Calu3 (cell line): ENCODE measurements around the gene FCSK. TPM values are rescaled to one million over a fixed set of nuclear protein-coding genes. Genes with fewer than 3 reads are reported as not detected.
"Not testable (repeated sequence)": the region's sequence is repeated elsewhere in the genome, so short reads cannot be mapped to it uniquely, and the experiment has no call there.

ENCODE experiments used
- BruUV-seq: library from RNA; stranded (reverse); fragments of 400-500 nt; replicated peaks from 2 replicates; lab custom pipeline; 2021; lab: Mats Ljungman, UMichigan
- CTCF ChIA-PET: fragments of 300-600 bp; sonication (Branson Sonifier 250); formaldehyde crosslinking; loops from one replicate; lab custom pipeline; 2022; ENCODE audit warnings: antibody characterized with exemption; lab: Charles Lee
- DNase-seq: peaks from one replicate; pipeline ENCODE4 v3.0.0; 2022
- H3K27ac Mint-ChIP-seq: one replicate; pipeline ENCODE4 v1.8.0; 2022; ENCODE audit warnings: mixed read lengths; ENCODE audit not compliant: unreplicated experiment
- H3K27me3 Mint-ChIP-seq: one replicate; pipeline ENCODE4 v1.8.0; 2022; ENCODE audit warnings: mixed read lengths; ENCODE audit not compliant: unreplicated experiment
- H3K36me3 Mint-ChIP-seq: one replicate; pipeline ENCODE4 v1.8.0; 2022; ENCODE audit warnings: mild to moderate bottlenecking, moderate library complexity, mixed read lengths; ENCODE audit not compliant: insufficient read depth, unreplicated experiment
- H3K4me1 Mint-ChIP-seq: one replicate; pipeline ENCODE4 v1.8.0; 2022; ENCODE audit warnings: mild to moderate bottlenecking, low read depth, mixed read lengths; ENCODE audit not compliant: unreplicated experiment
- H3K4me3 Mint-ChIP-seq: one replicate; pipeline ENCODE4 v1.8.0; 2022; ENCODE audit warnings: mild to moderate bottlenecking, low read depth, moderate library complexity, mixed read lengths; ENCODE audit not compliant: unreplicated experiment
- H3K9me3 Mint-ChIP-seq: one replicate; pipeline ENCODE4 v1.8.0; 2022; ENCODE audit warnings: low read depth, mixed read lengths; ENCODE audit not compliant: unreplicated experiment
- CTCF ChIP-seq: fragments of 200-600 bp; IDR thresholded peaks from one replicate; pipeline ENCODE4 v1.8.0; 2022; ENCODE audit warnings: antibody characterized with exemption; ENCODE audit not compliant: unreplicated experiment
- intact Hi-C: fragments of 100-400 bp; cut with micrococcal nuclease; formaldehyde crosslinking; loops from one replicate; pipeline ENCODE4 v1.10.0; 2022; ENCODE audit not compliant: unreplicated experiment
- total RNA-seq: library from RNA; stranded (reverse); gene quantifications from 2 replicates; pipeline ENCODE4 v1.2.3, GENCODE V29; 2022

The FCSK gene
- total RNA-seq, 1 experiment from 2014 or later = 27.6 TPM

DNA sequence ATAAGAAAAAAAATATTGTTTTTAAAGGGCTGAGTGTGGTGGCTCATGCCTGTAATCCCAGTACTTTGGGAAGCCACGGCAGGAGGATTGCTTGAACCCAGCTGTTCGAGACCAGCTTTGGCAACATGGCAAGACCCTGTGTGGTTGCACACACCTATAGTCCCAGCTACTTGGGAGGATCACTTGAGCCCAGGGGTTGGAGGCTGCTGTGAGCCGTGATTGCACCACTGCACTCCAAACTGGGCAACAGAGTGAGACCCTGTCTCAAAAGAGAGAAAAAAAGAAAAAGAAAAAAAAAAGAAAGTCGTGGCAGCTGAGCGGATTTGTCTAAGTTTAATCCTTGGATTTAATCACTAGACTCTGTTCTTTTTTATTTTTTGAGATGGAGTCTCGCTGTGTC lies 6.3 kb upstream of the FCSK start:
- H3K27ac Mint-ChIP-seq = no peak overlapping the region
- H3K27me3 Mint-ChIP-seq = no peaks in the 10 kb centered on the region
- no peaks in the 10 kb centered on the region for H3K36me3 Mint-ChIP-seq
- no peak for DNase-seq
- H3K4me1 Mint-ChIP-seq = peaks cover 14% of the 10 kb centered on the region
- no peak overlapping the region for H3K4me3 Mint-ChIP-seq
- BruUV-seq = no TSS peak
- no peak for TF ChIP-seq CTCF
- H3K9me3 Mint-ChIP-seq = no peaks in the 10 kb centered on the region
- intact Hi-C loops = no loop called here
- CTCF ChIA-PET = no interaction called here

GRCh38 chr16:70450142-70451003 lies 4.0 kb upstream of the FCSK start:
- H3K27ac Mint-ChIP-seq, H3K27me3 Mint-ChIP-seq, H3K9me3 Mint-ChIP-seq, BruUV-seq, H3K4me3 Mint-ChIP-seq, DNase-seq, intact Hi-C loops: not testable (repeated sequence)
- Mint-ChIP-seq H3K36me3 (peaks cover 17% of the 10 kb centered on the region), H3K4me1 (peaks cover 17% of the 10 kb centered on the region)
- CTCF ChIA-PET = interaction anchor here (1.3 kb wide), 1 partner anchor 70 kb away, joined by 6 read pairs; no protein-coding TSS in a partner anchor

DNA sequence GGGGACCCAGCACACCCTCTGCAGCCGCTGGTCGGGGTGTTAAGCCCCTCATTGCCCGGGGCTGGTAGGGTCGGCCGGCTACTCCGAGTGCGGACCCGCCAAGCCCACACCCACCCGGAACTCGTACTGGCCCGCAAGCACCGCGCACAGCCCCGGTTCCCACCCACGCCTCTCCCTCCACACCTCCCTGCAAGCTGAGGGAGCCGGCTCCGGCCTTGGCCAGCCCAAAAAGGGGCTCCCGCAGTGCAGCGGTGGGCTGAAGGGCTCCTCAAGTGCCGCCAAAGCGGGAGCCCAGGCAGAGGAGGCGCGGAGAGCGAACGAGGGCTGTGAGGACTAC lies 3.4 kb upstream of the FCSK start:
- peaks cover 17% of the 10 kb centered on the region for H3K4me1 Mint-ChIP-seq
- H3K9me3 Mint-ChIP-seq, H3K27me3 Mint-ChIP-seq, H3K4me3 Mint-ChIP-seq, H3K27ac Mint-ChIP-seq, BruUV-seq, DNase-seq, intact Hi-C loops: not testable (repeated sequence)
- CTCF ChIA-PET = interaction anchor here (0.9 to 1.0 kb wide), 2 partner anchors 20 to 105 kb away, joined by 3 to 9 read pairs; partner anchors contain the start of gene DDX19A
- H3K36me3 Mint-ChIP-seq = peaks cover 17% of the 10 kb centered on the region

- no peaks in the 10 kb centered on the region for H3K27me3 Mint-ChIP-seq
- H3K36me3 Mint-ChIP-seq = peaks cover 17% of the 10 kb centered on the region
- no peak for DNase-seq
- no TSS peak for BruUV-seq
- H3K9me3 Mint-ChIP-seq = no peaks in the 10 kb centered on the region
- H3K4me3 Mint-ChIP-seq = peak overlapping the region; percentile 99
- no peak for TF ChIP-seq CTCF
- H3K27ac Mint-ChIP-seq = peak overlapping the region; percentile 70
- CTCF ChIA-PET = interaction anchor here (0.5 to 2.3 kb wide), 4 partner anchors 14 to 92 kb away, joined by 3 to 11 read pairs (median 5); partner anchors contain the start of gene ST3GAL2
- intact Hi-C loops = loop anchor here (1.0 kb wide), 1 partner anchor 25 kb away; no protein-coding TSS in a partner anchor
- H3K4me1 Mint-ChIP-seq = peaks cover 9% of the 10 kb centered on the region
Observed at GRCh38 chr16:70453117-70453891, 1.1 kb upstream of the FCSK start.

DNA sequence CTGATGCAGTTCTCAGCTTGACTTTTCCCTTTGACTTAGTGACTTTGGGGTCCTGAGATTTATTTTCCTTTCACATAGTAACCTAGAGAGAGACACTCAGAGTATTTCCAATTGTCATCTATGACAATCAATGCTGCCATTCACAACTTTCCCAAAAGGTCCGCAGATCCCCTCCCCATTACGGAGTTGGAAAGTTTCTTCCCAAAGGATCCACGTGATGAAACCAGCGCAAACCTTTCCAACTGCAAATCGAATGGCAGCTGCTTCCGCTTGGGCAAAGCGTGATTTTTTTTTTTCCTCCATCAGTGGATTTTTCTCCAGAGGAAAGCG lies 538 bp upstream of the FCSK start:
- intact Hi-C loops = loop anchor here (1.0 to 2.0 kb wide), 2 partner anchors 26 to 73 kb away; no protein-coding TSS in a partner anchor
- Mint-ChIP-seq H3K27me3 (no peaks in the 10 kb centered on the region), H3K9me3 (no peaks in the 10 kb centered on the region), H3K27ac (peak overlapping the region; percentile 70), H3K4me1 (peaks cover 9% of the 10 kb centered on the region), H3K36me3 (peaks cover 17% of the 10 kb centered on the region), H3K4me3 (peak overlapping the region; percentile 99)
- TF ChIP-seq CTCF = no peak
- BruUV-seq = no TSS peak
- peak; percentile 28 for DNase-seq
- CTCF ChIA-PET = interaction anchor here (0.5 to 2.3 kb wide), 6 partner anchors 8 to 1214 kb away, joined by 3 to 11 read pairs (median 4); partner anchors contain the start of gene ST3GAL2
